Heart right ventricle (tissue), 16 donors: ENCODE data around the gene SPATA3. TPM values are rescaled to one million over a fixed set of nuclear protein-coding genes. Genes with fewer than 3 reads are reported as not detected.

Source experiments
- ATAC-seq, 8 donors: fragments of 200-7000 bp; cut with Tn5 transposase; one replicate each; pipeline ENCODE4 v1.9.1; 2020; ENCODE audit warnings: mild to moderate bottlenecking in 8 of 8, moderate library complexity in 8 of 8, moderate number of reproducible peaks in 1 of 8
- DNase-seq, 2 donors: peaks; one replicate each; pipeline ENCODE4 v3.0.0-alpha.2; 2020
- H3K27ac ChIP-seq, 10 donors: fragments of 200-600 bp; sonication (generic) in 2 of 10; one replicate each; pipeline versions ENCODE4 v1.5.0 to v1.8.0; 2020 to 2022; ENCODE audit warnings: mild to moderate bottlenecking in 3 of 10
- H3K27me3 ChIP-seq, 7 donors: fragments of 200-600 bp; one replicate each; pipeline ENCODE4 v1.8.0; 2021 to 2022; ENCODE audit warnings: mild to moderate bottlenecking in 2 of 7
- H3K36me3 ChIP-seq, 9 donors: fragments of 200-600 bp; sonication (generic) in 1 of 9; one replicate each; pipeline versions ENCODE4 v1.5.0 to v1.8.0; 2020 to 2022; ENCODE audit warnings: mild to moderate bottlenecking in 2 of 9
- H3K4me1 ChIP-seq, 9 donors: fragments of 200-600 bp; sonication (generic) in 1 of 9; one replicate each; pipeline versions ENCODE4 v1.5.0 to v1.8.0; 2020 to 2022; ENCODE audit warnings: mild to moderate bottlenecking in 4 of 9
- H3K4me3 ChIP-seq, 10 donors: fragments of 200-600 bp; sonication (generic) in 2 of 10; one replicate each; pipeline versions ENCODE4 v1.5.0 to v1.8.0; 2020 to 2022; ENCODE audit warnings: mild to moderate bottlenecking in 7 of 10, moderate library complexity in 2 of 10
- H3K9me3 ChIP-seq, 11 donors: fragments of 200-600 bp in 10 of 11; sonication (generic) in 2 of 11; one replicate each; pipeline versions ENCODE4 v1.5.0 to v1.8.0; 2013 to 2022; ENCODE audit warnings: mild to moderate bottlenecking in 2 of 11, control low read depth in 1 of 11, moderate library complexity in 1 of 11
- WGBS, 2 donors: extraction: QIAGEN DNeasy Blood & Tissue Kit; methylation state at CpG; one replicate each; pipeline ENCODE4 v1.1.7; 2013; ENCODE audit warnings: inconsistent platforms in 1 of 2; 5-methylcytosine and 5-hydroxymethylcytosine counted together
- intact Hi-C, 10 donors: fragments of 100-400 bp; cut with DNase I; formaldehyde crosslinking; loops; one replicate each; pipeline versions ENCODE4 v1.11.1 to v1.14.2; 2022
- polyA plus RNA-seq, 2 donors: library from polyadenylated mRNA; stranded (reverse); fragments of 200-250 nt; gene quantifications; one replicate each; pipeline ENCODE4 v1.2.3, GENCODE V29; 2013
- total RNA-seq, 10 donors: library from RNA; stranded (reverse); fragmentation: NEBNext Ultra II Directional in 3 of 10; extraction: Animal tissue kit (Norgen Biotek cat#: 25700) in 3 of 10; gene quantifications; one replicate each; pipeline versions ENCODE4 v1.2.1 to v1.2.4, GENCODE V29; 2021 to 2023
- TF ChIP-seq, protein P1 (sequence below), 9 donors: fragments of 200-600 bp; sonication (generic) in 2 of 9; IDR thresholded peaks; one replicate each; pipeline versions ENCODE4 v1.5.0 to v1.8.0; 2021 to 2022; ENCODE audit warnings: antibody characterized with exemption in 9 of 9, mild to moderate bottlenecking in 5 of 9, moderate library complexity in 1 of 9
- donor health status: Arrhythmogenic right ventricular cardiomyopathy.
- donor health status: ischemic (EF 13 %, LVEDD 7.1; RV severe dilation, severe dysfunction).
- donor health status: healthy with polysubstance abuse.
- donor health status: DM: no; HTN: yes; CAD: no.
- donor health status: DM: no; HTN: no; CAD: no.
- donor health status: ischemic (EF 25% LVEDD 6.9; RV normal size, moderate dysfunction).
- donor health status: ischemic (EF 25% LVEDD 5.7; RV mildly dilated, moderate dysfunction).
- donor health status: healthy.
- donor health status: DM: yes; HTN: yes; CAD: no.
- donor health status: Ischemic cardiomyopathy.
- donor health status: ischemic (EF 35%, LVEDD 5.7; RV mildly dilated, moderate dysfunction).
- donor health status: nonischemic (EF 11% LVEDD 7.7; RV severe dilation, severe dysfunction).
- donor health status: DM: yes; HTN: yes; CAD: no.
- donor health status: PGD.
- donor health status: ischemic (EF 29% LVEDD 5.4; RV normal size, mild dysfunction).
- donor health status: nonischemic (EF 23%, LVEDD 6.1; RV moderate dilation, normal function).

Gene SPATA3
- total and polyA plus RNA-seq, 12 donors: not detected

DNA sequence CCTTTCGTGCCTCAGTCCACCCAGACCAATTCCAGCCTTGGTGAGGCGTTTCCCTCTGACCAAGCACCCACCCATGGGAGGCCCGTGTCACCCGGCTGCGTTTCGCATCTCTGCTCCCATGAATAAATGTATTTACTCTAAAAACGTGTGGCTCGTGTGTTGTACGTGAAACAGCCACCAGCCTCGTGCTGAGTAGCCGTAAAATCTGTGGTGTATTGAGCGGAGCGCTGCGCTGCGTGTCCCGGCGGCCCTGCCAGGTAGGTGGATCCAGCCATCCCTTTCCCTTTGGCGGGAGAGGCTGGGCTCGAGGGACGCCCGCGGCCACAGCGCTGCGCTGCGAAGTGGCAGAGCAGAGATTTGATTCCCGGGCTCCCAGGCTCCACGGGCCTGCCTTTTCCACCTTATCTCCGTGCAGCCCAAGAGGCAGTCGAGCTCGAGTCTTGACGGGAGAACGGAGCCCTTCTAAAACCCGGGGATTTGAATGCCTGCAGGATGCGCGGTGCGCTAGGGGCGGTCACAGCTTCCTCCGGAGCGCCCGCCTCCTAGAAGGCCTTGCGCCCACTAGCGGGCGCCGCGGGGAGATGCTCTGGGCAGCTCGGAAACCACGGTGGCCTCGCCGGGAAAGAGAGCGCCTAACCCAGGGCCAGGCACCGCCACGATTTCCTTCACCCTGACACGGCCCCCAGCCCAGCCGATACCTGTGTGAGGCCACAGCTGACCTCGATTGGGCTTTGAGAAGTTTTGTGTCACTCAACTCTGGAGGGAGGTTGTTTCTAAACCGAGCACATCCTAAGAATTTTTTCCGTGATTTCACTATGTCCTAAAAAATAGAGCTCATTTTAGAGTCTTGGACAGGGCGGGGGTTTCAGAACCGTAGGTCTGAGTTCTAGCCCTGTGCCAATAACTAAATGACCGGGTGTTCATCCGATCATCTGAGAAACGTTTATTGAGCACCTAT is 56.9 kb downstream of the SPATA3 start:
- intact Hi-C loops: loop anchor here in 5 of 10 donors (5.0 to 10.0 kb wide), 2 partner anchors 225 to 228 kb away; no protein-coding TSS in a partner anchor
- no peaks in the 10 kb centered on the region for H3K9me3 ChIP-seq
- H3K27me3 ChIP-seq: peaks cover 0 to 19% (median 0%) of the 10 kb centered on the region in 7 donors
- TF ChIP-seq, protein P1, sequence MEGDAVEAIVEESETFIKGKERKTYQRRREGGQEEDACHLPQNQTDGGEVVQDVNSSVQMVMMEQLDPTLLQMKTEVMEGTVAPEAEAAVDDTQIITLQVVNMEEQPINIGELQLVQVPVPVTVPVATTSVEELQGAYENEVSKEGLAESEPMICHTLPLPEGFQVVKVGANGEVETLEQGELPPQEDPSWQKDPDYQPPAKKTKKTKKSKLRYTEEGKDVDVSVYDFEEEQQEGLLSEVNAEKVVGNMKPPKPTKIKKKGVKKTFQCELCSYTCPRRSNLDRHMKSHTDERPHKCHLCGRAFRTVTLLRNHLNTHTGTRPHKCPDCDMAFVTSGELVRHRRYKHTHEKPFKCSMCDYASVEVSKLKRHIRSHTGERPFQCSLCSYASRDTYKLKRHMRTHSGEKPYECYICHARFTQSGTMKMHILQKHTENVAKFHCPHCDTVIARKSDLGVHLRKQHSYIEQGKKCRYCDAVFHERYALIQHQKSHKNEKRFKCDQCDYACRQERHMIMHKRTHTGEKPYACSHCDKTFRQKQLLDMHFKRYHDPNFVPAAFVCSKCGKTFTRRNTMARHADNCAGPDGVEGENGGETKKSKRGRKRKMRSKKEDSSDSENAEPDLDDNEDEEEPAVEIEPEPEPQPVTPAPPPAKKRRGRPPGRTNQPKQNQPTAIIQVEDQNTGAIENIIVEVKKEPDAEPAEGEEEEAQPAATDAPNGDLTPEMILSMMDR (IDR thresholded peaks at IDR 0.05): peak; percentile 85 to 98 (median 97)
- H3K36me3 ChIP-seq: no peaks in the 10 kb centered on the region
- H3K4me1 ChIP-seq: peaks cover 4 to 21% (median 11%) of the 10 kb centered on the region in 9 donors
- DNase-seq (peak; percentile 72 to 84), ATAC-seq (peak; percentile 73 to 87 (median 83))
- H3K27ac ChIP-seq: peak overlapping the region in 6 of 10 donors; percentile 0 to 55 (median 29)
- WGBS, 2 donors: 6 to 7% methylated on average over 62 of the region's 62 CpGs
- H3K4me3 ChIP-seq: peak overlapping the region; percentile 12 to 77 (median 59)

DNA sequence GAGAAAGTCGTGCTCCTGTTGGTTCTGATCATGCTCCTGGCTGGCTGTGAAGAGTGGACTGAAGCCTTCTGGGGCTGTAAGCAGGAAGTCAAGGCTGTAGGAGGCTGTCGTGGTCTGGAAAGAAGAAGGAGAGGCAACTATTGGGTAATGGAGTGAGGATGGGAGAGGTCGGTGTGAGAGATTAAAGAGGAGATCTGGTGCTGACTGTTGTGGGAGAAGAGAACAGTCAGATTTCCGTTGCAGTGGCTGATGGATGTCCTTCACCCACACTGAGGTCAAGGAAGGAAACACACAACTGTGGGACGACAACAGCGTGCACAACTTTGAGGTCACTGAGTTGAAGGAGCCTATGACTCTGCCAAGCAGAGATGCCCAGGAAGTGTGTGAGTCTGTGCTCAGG is 57.9 kb downstream of the SPATA3 start:
- TF ChIP-seq, protein P1 (IDR thresholded peaks at IDR 0.05): no peak
- ATAC-seq: no peak
- no peak overlapping the region for H3K27ac ChIP-seq
- no peaks in the 10 kb centered on the region for H3K36me3 ChIP-seq
- peaks cover 14 to 32% (median 22%) of the 10 kb centered on the region in 9 donors for H3K4me1 ChIP-seq
- intact Hi-C loops: loop anchor here in 5 of 10 donors (5.0 to 10.0 kb wide), 2 partner anchors 227 to 229 kb away; no protein-coding TSS in a partner anchor
- H3K4me3 ChIP-seq: no peak overlapping the region
- WGBS, 2 donors: 70 to 76% methylated on average over 6 of the region's 6 CpGs
- DNase-seq: no peak
- no peaks in the 10 kb centered on the region for H3K9me3 ChIP-seq
- peaks cover 0 to 19% (median 0%) of the 10 kb centered on the region in 7 donors for H3K27me3 ChIP-seq

DNA sequence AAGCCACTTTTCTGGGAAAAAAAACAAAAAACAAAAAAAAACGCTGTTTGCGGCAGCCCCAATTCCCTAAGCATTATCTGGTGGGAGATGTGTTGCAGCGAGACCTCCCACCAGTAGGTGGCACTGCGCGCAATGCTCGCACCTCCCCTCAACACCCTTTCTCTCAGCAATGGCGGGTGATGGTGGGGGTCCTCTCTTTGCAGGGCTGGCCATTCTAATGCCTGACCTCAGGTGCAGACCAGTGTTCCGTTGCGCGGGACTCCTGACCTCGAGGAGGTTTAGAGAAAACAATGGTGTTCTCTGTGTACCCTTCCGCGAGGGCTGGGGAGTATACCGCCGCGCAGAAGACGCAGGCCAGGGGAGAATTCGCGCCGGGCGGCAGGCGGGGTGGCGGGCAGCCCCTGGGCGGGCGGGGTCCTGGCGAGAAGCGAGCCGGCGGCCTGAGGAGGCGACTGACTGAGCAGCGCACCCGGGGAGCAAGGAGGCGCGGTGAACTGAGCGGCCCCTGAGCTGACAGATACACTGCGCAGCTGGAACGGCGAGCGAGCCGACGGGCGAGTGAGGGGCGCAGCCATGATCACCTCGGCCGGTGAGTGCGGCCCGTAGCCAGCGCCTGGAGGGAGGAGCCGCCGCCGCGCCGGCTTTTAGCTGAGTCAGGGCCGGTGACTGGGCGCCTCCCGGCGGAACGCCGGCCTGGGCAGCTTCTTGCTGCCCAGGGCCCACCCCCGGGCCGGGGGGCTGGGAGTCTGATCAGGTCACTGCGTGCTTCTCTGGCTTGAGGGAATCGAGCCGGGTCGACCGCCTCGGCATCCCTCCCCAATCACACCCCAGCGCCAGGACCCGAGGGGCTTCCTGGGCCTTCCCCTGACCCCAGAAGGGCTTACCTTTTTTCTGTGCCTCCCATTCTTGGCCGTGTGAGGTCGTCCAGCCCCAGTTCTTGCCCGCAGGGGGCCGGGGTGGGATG is 60.8 kb downstream of the SPATA3 start, which contains the start of gene PSMD1:
Gene PSMD1 (plus strand): TSS at position 415 of the 964 bp plus-strand sequence. CDS start 159 bp downstream, at position 574.
- Histone ChIP-seq H3K27me3 (no peaks in the 10 kb centered on the region), H3K4me3 (peak within 1 kb of the TSS; percentile 69 to 100 (median 97)), H3K4me1 (peaks cover 20 to 52% (median 34%) of the 10 kb centered on the region in 9 donors), H3K9me3 (no peaks in the 10 kb centered on the region), H3K36me3 (peaks cover 0 to 11% (median 3%) of the 10 kb centered on the region in 9 donors), H3K27ac (peak within 1 kb of the TSS; percentile 88 to 98 (median 95))
- 0% methylated on average over 59 to 73 of the region's 73 CpGs for WGBS, 2 donors
- TF ChIP-seq, protein P1 (IDR thresholded peaks at IDR 0.05): peak; percentile 87 to 99 (median 97)
- peak; percentile 92 to 96 for DNase-seq
- peak; percentile 89 to 95 (median 92) for ATAC-seq
- intact Hi-C loops: loop anchor here in 3 of 10 donors (10.0 kb wide), 1 partner anchor 232 kb away; no protein-coding TSS in a partner anchor
